Measurements from ENCODE around the gene PECR. TPM values are rescaled to one million over a fixed set of nuclear protein-coding genes. Genes with fewer than 3 reads are reported as not detected.

The PECR gene
- total and polyA plus RNA-seq, 10 of the 15 experiments (the other 5 are each of a cell fraction or from before 2014, with no cell fraction given): 7.6 to 37.4 (median 25.7) TPM

DNA sequence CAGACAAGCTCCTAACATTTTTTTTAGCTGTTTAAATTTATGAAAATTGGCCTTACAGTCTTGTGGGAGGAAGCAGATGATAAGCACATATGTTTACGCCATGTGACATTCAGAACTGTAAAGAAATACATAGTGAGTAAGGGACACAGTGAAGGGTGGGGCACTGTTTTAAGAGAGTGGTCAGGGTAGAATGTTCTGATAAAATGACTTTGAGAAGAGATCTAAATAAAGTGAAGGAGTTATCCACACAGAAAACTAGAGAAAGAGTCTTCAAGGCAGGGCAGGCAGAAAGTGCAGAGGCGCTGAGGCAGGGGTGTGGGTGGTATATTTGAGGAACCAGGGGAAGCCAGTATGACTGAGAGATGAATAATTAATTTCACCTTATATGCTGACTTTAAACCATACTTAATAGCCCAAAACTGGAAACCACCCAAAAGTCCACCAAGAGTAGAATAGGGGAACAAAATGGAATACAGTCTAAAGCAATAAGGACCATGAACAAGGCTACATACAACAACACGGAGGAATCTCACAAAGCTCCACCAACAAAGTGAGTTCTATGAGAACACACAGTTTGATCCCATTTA lies 76.8 kb downstream of the PECR start (continued):
- TF ChIP-seq, protein P1, sequence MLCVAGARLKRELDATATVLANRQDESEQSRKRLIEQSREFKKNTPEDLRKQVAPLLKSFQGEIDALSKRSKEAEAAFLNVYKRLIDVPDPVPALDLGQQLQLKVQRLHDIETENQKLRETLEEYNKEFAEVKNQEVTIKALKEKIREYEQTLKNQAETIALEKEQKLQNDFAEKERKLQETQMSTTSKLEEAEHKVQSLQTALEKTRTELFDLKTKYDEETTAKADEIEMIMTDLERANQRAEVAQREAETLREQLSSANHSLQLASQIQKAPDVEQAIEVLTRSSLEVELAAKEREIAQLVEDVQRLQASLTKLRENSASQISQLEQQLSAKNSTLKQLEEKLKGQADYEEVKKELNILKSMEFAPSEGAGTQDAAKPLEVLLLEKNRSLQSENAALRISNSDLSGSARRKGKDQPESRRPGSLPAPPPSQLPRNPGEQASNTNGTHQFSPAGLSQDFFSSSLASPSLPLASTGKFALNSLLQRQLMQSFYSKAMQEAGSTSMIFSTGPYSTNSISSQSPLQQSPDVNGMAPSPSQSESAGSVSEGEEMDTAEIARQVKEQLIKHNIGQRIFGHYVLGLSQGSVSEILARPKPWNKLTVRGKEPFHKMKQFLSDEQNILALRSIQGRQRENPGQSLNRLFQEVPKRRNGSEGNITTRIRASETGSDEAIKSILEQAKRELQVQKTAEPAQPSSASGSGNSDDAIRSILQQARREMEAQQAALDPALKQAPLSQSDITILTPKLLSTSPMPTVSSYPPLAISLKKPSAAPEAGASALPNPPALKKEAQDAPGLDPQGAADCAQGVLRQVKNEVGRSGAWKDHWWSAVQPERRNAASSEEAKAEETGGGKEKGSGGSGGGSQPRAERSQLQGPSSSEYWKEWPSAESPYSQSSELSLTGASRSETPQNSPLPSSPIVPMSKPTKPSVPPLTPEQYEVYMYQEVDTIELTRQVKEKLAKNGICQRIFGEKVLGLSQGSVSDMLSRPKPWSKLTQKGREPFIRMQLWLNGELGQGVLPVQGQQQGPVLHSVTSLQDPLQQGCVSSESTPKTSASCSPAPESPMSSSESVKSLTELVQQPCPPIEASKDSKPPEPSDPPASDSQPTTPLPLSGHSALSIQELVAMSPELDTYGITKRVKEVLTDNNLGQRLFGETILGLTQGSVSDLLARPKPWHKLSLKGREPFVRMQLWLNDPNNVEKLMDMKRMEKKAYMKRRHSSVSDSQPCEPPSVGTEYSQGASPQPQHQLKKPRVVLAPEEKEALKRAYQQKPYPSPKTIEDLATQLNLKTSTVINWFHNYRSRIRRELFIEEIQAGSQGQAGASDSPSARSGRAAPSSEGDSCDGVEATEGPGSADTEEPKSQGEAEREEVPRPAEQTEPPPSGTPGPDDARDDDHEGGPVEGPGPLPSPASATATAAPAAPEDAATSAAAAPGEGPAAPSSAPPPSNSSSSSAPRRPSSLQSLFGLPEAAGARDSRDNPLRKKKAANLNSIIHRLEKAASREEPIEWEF (IDR thresholded peaks at IDR 0.05; ENCODE audit: insufficient replicate concordance, low read depth, low read length): no peak
- peak; percentile 35; the same call in 1 of the 2 replicates for TF ChIP-seq EED (IDR thresholded peaks at IDR 0.05; ENCODE audit: low read depth)
- TF ChIP-seq LARP7 (IDR thresholded peaks at IDR 0.05): no peak
- TF ChIP-seq, protein P2, sequence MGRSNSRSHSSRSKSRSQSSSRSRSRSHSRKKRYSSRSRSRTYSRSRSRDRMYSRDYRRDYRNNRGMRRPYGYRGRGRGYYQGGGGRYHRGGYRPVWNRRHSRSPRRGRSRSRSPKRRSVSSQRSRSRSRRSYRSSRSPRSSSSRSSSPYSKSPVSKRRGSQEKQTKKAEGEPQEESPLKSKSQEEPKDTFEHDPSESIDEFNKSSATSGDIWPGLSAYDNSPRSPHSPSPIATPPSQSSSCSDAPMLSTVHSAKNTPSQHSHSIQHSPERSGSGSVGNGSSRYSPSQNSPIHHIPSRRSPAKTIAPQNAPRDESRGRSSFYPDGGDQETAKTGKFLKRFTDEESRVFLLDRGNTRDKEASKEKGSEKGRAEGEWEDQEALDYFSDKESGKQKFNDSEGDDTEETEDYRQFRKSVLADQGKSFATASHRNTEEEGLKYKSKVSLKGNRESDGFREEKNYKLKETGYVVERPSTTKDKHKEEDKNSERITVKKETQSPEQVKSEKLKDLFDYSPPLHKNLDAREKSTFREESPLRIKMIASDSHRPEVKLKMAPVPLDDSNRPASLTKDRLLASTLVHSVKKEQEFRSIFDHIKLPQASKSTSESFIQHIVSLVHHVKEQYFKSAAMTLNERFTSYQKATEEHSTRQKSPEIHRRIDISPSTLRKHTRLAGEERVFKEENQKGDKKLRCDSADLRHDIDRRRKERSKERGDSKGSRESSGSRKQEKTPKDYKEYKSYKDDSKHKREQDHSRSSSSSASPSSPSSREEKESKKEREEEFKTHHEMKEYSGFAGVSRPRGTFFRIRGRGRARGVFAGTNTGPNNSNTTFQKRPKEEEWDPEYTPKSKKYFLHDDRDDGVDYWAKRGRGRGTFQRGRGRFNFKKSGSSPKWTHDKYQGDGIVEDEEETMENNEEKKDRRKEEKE (IDR thresholded peaks at IDR 0.05): no peak
- TF ChIP-seq KDM1A (IDR thresholded peaks at IDR 0.05; ENCODE audit: borderline replicate concordance): no peak
- no peak for TF ChIP-seq POLR2A (IDR thresholded peaks at IDR 0.05; ENCODE audit: low read depth, low read length)
- no peak for TF ChIP-seq EGR1 (IDR thresholded peaks at IDR 0.05; ENCODE audit: borderline replicate concordance in 1 of 2, low read depth in 2 of 2, low read length in 2 of 2)
- no peak for TF ChIP-seq KLF5 (IDR thresholded peaks at IDR 0.05; ENCODE audit: partially characterized antibody)
- TF ChIP-seq, protein P3, sequence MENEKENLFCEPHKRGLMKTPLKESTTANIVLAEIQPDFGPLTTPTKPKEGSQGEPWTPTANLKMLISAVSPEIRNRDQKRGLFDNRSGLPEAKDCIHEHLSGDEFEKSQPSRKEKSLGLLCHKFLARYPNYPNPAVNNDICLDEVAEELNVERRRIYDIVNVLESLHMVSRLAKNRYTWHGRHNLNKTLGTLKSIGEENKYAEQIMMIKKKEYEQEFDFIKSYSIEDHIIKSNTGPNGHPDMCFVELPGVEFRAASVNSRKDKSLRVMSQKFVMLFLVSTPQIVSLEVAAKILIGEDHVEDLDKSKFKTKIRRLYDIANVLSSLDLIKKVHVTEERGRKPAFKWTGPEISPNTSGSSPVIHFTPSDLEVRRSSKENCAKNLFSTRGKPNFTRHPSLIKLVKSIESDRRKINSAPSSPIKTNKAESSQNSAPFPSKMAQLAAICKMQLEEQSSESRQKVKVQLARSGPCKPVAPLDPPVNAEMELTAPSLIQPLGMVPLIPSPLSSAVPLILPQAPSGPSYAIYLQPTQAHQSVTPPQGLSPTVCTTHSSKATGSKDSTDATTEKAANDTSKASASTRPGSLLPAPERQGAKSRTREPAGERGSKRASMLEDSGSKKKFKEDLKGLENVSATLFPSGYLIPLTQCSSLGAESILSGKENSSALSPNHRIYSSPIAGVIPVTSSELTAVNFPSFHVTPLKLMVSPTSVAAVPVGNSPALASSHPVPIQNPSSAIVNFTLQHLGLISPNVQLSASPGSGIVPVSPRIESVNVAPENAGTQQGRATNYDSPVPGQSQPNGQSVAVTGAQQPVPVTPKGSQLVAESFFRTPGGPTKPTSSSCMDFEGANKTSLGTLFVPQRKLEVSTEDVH (IDR thresholded peaks at IDR 0.05; ENCODE audit: low read depth, partially characterized antibody): no peak
- no peak for TF ChIP-seq MYB (IDR thresholded peaks at IDR 0.05; ENCODE audit: borderline replicate concordance, low read depth, low read length)
- TF ChIP-seq, protein P4, sequence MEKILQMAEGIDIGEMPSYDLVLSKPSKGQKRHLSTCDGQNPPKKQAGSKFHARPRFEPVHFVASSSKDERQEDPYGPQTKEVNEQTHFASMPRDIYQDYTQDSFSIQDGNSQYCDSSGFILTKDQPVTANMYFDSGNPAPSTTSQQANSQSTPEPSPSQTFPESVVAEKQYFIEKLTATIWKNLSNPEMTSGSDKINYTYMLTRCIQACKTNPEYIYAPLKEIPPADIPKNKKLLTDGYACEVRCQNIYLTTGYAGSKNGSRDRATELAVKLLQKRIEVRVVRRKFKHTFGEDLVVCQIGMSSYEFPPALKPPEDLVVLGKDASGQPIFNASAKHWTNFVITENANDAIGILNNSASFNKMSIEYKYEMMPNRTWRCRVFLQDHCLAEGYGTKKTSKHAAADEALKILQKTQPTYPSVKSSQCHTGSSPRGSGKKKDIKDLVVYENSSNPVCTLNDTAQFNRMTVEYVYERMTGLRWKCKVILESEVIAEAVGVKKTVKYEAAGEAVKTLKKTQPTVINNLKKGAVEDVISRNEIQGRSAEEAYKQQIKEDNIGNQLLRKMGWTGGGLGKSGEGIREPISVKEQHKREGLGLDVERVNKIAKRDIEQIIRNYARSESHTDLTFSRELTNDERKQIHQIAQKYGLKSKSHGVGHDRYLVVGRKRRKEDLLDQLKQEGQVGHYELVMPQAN (conservative IDR thresholded peaks at IDR 0.05): 0 out of 2 replicates have a peak, but pooled peaks have one; percentile 44
- no peak for TF ChIP-seq TAF1 (IDR thresholded peaks at IDR 0.05; ENCODE audit: borderline replicate concordance, low read depth, low read length)
- TF ChIP-seq TCF12 (IDR thresholded peaks at IDR 0.05; ENCODE audit: low read depth, low read length): no peak
- no peak for TF ChIP-seq CREM (IDR thresholded peaks at IDR 0.05; ENCODE audit: low read depth)

All from GM12878 (cell line).